ENCODE measurements around the gene TNNT2. TPM values are rescaled to one million over a fixed set of nuclear protein-coding genes. Genes with fewer than 3 reads are reported as not detected.

TNNT2 gene
- total RNA-seq, 1 experiment from 2014 or later: 6.4 TPM

DNA sequence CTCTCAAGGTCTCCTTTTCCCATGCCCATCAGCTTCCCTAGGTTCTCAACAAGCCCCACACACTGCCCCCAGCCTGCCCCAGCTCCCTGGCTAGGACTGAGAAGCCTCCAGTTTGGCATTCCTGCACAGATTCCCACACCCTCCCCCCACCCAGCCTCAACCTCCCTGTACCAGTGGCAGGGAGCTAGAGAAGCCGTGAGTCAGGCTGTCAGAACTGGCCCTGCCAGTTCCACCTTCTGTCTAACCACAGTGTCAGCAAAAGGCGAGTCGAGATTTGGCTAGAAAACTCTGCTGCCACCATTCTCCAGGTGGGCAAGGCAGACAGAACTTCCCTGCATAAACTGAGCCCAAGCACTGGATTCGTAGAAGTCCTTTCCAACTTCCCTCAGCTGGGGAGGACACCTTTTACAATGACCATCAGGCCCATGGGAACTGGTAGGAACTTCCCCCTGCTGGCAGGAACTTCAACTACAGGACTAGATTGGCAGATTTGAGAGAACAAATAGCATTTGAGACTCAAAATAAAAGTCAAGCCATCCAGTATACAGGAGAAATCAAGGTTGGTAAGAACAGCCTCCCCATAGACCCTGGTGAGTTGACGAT lies 31.0 kb downstream of the TNNT2 start:
- Histone ChIP-seq H3K4me2 (peak overlapping the region; percentile 42), H3K9me3 (ENCODE audit: insufficient read depth, low read depth) (0 out of 2 replicates have a peak, but pooled peaks cover 7% of the 10 kb centered on the region), H2AFZ (peak overlapping the region; percentile 43; the same call in 1 of the 2 replicates), H4K20me1 (ENCODE audit: insufficient read depth) (no peaks in the 10 kb centered on the region), H3K27ac (no peak overlapping the region), H3K4me1 (replicated peaks; ENCODE audit: insufficient read depth) (peaks cover 10% of the 10 kb centered on the region), H3K4me3 (no peak overlapping the region), H3K79me2 (ENCODE audit: low read depth) (no peaks in the 10 kb centered on the region), H3F3A (ENCODE audit: insufficient read depth, low read depth) (no peaks in the 10 kb centered on the region), H3K27me3 (ENCODE audit: insufficient read depth, low read depth) (no peaks in the 10 kb centered on the region; the same call in 1 of the 2 replicates), H3K36me3 (ENCODE audit: low read depth) (no peaks in the 10 kb centered on the region), H3K9me2 (ENCODE audit: insufficient read depth) (no peaks in the 10 kb centered on the region)
- ChIA-PET POLR2A (ENCODE audit: unreplicated experiment) (interaction anchor here (0.6 to 0.7 kb wide), 3 partner anchors 46 to 126 kb away, joined by 3 to 6 read pairs (median 6); no protein-coding TSS in a partner anchor), CTCF (interaction anchor here (0.6 to 4.1 kb wide), 9 partner anchors 29 to 963 kb away, joined by 3 to 18 read pairs (median 4); no protein-coding TSS in a partner anchor)
- no peak for TF ChIP-seq EZH2 (IDR thresholded peaks at IDR 0.05; ENCODE audit: low read depth)
- TF ChIP-seq, protein P1, sequence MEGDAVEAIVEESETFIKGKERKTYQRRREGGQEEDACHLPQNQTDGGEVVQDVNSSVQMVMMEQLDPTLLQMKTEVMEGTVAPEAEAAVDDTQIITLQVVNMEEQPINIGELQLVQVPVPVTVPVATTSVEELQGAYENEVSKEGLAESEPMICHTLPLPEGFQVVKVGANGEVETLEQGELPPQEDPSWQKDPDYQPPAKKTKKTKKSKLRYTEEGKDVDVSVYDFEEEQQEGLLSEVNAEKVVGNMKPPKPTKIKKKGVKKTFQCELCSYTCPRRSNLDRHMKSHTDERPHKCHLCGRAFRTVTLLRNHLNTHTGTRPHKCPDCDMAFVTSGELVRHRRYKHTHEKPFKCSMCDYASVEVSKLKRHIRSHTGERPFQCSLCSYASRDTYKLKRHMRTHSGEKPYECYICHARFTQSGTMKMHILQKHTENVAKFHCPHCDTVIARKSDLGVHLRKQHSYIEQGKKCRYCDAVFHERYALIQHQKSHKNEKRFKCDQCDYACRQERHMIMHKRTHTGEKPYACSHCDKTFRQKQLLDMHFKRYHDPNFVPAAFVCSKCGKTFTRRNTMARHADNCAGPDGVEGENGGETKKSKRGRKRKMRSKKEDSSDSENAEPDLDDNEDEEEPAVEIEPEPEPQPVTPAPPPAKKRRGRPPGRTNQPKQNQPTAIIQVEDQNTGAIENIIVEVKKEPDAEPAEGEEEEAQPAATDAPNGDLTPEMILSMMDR (conservative IDR thresholded peaks at IDR 0.05): peak; percentile 88
- DNase-seq: peak; percentile 58 to 62
- intact Hi-C loops (cut with micrococcal nuclease; ENCODE audit: unreplicated experiment): loop anchor here (1.0 to 5.0 kb wide), 3 partner anchors 34 to 92 kb away; no protein-coding TSS in a partner anchor
- BruUV-seq (replicated peaks): no TSS peak

GRCh38 chr1:201345081-201345355 lies 32.5 kb downstream of the TNNT2 start:
- no peak overlapping the region for H3K27ac ChIP-seq
- POLR2A ChIA-PET (ENCODE audit: unreplicated experiment): interaction anchor here (0.5 kb wide), 1 partner anchor 34 kb away, joined by 3 read pairs; no protein-coding TSS in a partner anchor
- H4K20me1 ChIP-seq (ENCODE audit: insufficient read depth): no peaks in the 10 kb centered on the region
- no peaks in the 10 kb centered on the region for H3K79me2 ChIP-seq (ENCODE audit: low read depth)
- no peak for DNase-seq
- H3K9me2 ChIP-seq (ENCODE audit: insufficient read depth): no peaks in the 10 kb centered on the region
- H2AFZ ChIP-seq: no peak overlapping the region
- intact Hi-C loops (cut with micrococcal nuclease; ENCODE audit: unreplicated experiment): loop anchor here (5.0 kb wide), 2 partner anchors 33 to 78 kb away; no protein-coding TSS in a partner anchor
- TF ChIP-seq, protein P1 (conservative IDR thresholded peaks at IDR 0.05): no peak
- no peak for TF ChIP-seq EZH2 (IDR thresholded peaks at IDR 0.05; ENCODE audit: low read depth)
- H3K9me3 ChIP-seq (ENCODE audit: insufficient read depth, low read depth): 0 out of 2 replicates have a peak, but pooled peaks cover 7% of the 10 kb centered on the region
- no peaks in the 10 kb centered on the region; the same call in 1 of the 2 replicates for H3K27me3 ChIP-seq (ENCODE audit: insufficient read depth, low read depth)
- H3K36me3 ChIP-seq (ENCODE audit: low read depth): no peaks in the 10 kb centered on the region
- CTCF ChIA-PET: interaction anchor here (0.7 to 4.1 kb wide), 3 partner anchors 86 to 124 kb away, joined by 3 to 18 read pairs (median 3); no protein-coding TSS in a partner anchor
- no peak overlapping the region for H3K4me2 ChIP-seq
- no TSS peak for BruUV-seq (replicated peaks)
- peaks cover 10% of the 10 kb centered on the region for H3K4me1 ChIP-seq (replicated peaks; ENCODE audit: insufficient read depth)
- H3F3A ChIP-seq (ENCODE audit: insufficient read depth, low read depth): no peaks in the 10 kb centered on the region
- H3K4me3 ChIP-seq: no peak overlapping the region

DNA sequence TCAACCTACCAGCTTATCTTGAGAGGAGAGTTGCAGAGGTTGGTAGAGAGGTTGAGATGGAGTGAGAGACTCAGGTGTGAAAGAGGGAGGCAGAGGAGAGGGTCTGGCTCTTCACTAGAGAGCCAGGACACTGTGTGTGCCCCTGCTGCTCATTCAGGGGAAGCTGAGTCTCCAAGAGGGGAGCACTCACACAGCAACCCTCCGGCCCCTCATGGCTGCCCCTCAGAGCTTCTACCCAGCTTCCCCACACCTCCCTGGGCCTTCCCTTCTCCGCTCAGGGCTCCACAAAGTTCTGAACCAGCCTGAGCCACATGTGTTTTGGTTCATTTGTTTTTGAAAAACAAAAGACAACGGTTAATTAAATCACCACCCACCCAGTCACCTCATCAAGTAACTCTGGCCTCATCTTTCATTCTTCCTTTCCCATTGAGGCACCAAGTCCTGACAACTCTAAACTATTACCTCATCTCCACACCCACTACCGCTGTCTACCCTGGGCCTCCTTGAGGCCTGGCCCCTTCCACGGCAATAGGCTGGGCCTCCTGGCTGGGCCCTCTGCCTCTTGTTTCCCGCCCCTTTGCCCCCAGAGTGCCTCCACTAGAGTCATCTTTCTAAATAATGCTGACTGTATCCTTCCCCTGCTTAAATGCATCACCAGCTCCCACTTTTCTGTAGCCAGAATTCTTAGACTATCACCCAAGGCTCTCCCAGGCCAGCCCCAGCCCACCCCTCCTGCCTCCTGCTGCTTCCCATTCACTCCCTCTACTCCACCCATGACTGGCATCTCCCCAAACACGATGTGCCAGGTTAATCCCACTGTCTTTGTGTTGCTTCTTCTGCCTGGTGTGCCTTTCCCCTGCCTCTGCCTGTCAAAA lies 33.0 kb downstream of the TNNT2 start:
- no peaks in the 10 kb centered on the region for H3K79me2 ChIP-seq (ENCODE audit: low read depth)
- intact Hi-C loops (cut with micrococcal nuclease; ENCODE audit: unreplicated experiment): loop anchor here (5.0 kb wide), 2 partner anchors 32 to 77 kb away; no protein-coding TSS in a partner anchor
- ChIA-PET POLR2A (ENCODE audit: unreplicated experiment) (no interaction called here), CTCF (interaction anchor here (0.7 kb wide), 1 partner anchor 124 kb away, joined by 3 read pairs; no protein-coding TSS in a partner anchor)
- no peaks in the 10 kb centered on the region for H3F3A ChIP-seq (ENCODE audit: insufficient read depth, low read depth)
- TF ChIP-seq EZH2 (IDR thresholded peaks at IDR 0.05; ENCODE audit: low read depth): no peak
- TF ChIP-seq, protein P1 (conservative IDR thresholded peaks at IDR 0.05): no peak
- no peak overlapping the region for H3K27ac ChIP-seq
- BruUV-seq (replicated peaks): no TSS peak
- peaks cover 10% of the 10 kb centered on the region for H3K4me1 ChIP-seq (replicated peaks; ENCODE audit: insufficient read depth)
- H3K4me3 ChIP-seq: no peak overlapping the region
- H3K9me2 ChIP-seq (ENCODE audit: insufficient read depth): no peaks in the 10 kb centered on the region
- H4K20me1 ChIP-seq (ENCODE audit: insufficient read depth): no peaks in the 10 kb centered on the region
- H3K4me2 ChIP-seq: no peak overlapping the region
- DNase-seq: peak in 1 of 2 experiments; percentile 15
- H2AFZ ChIP-seq: no peak overlapping the region
- H3K36me3 ChIP-seq (ENCODE audit: low read depth): no peaks in the 10 kb centered on the region
- H3K27me3 ChIP-seq (ENCODE audit: insufficient read depth, low read depth): no peaks in the 10 kb centered on the region; the same call in 1 of the 2 replicates
- 0 out of 2 replicates have a peak, but pooled peaks cover 7% of the 10 kb centered on the region for H3K9me3 ChIP-seq (ENCODE audit: insufficient read depth, low read depth)

Measured in PC-9 (cell line).